GM19351 (cell line): ENCODE data around the gene CRTAP.
"Not testable (repeated sequence)": the region's sequence is repeated elsewhere in the genome, so short reads cannot be mapped to it uniquely, and the experiment has no call there.

Experiments
- ATAC-seq: cut with Tn5 transposase; IDR thresholded peaks from one replicate; pipeline ENCODE4 v1.9.1; 2021; ENCODE audit warnings: mild to moderate bottlenecking, moderate library complexity; ENCODE audit not compliant: unreplicated experiment

The CRTAP gene

GRCh38 chr3:33137691-33138090 lies 23.9 kb downstream of the CRTAP start:
- ATAC-seq = no peak

GRCh38 chr3:33139006-33139623 lies 25.3 kb downstream of the CRTAP start:
- peak; percentile 57 for ATAC-seq

- ATAC-seq = no peak
Observed at GRCh38 chr3:33139996-33140395, 26.2 kb downstream of the CRTAP start.

- no peak for ATAC-seq
Observed at GRCh38 chr3:33141006-33141405, 27.2 kb downstream of the CRTAP start.

- ATAC-seq = peak; percentile 61
Observed at GRCh38 chr3:33144433-33144832, 30.6 kb downstream of the CRTAP start.

GRCh38 chr3:33145221-33145900 lies 31.5 kb downstream of the CRTAP start:
- ATAC-seq = no peak

- no peak for ATAC-seq
Observed at GRCh38 chr3:33145901-33146580, 32.2 kb downstream of the CRTAP start.

- no peak for ATAC-seq
Observed at GRCh38 chr3:33146791-33147445, 33.1 kb downstream of the CRTAP start.

GRCh38 chr3:33149342-33149741 lies 35.5 kb downstream of the CRTAP start:
- no peak for ATAC-seq

GRCh38 chr3:33152363-33153360 lies 38.8 kb downstream of the CRTAP start:
- no peak for ATAC-seq

- no peak for ATAC-seq
Observed at GRCh38 chr3:33153782-33154181, 40.0 kb downstream of the CRTAP start.

GRCh38 chr3:33155301-33155700 lies 41.5 kb downstream of the CRTAP start:
- ATAC-seq = no peak

- ATAC-seq = no peak
Observed at GRCh38 chr3:33159234-33159633, 45.4 kb downstream of the CRTAP start.

- ATAC-seq = no peak
Observed at GRCh38 chr3:33159981-33160380, 46.2 kb downstream of the CRTAP start.

GRCh38 chr3:33162621-33163020 lies 48.8 kb downstream of the CRTAP start:
- ATAC-seq = not testable (repeated sequence)

- no peak for ATAC-seq
Observed at GRCh38 chr3:33165372-33165771, 51.6 kb downstream of the CRTAP start.

GRCh38 chr3:33166095-33166494 lies 52.3 kb downstream of the CRTAP start:
- no peak for ATAC-seq

- ATAC-seq = no peak
Observed at GRCh38 chr3:33167284-33167683, 53.5 kb downstream of the CRTAP start.

GRCh38 chr3:33167716-33168336 lies 54.0 kb downstream of the CRTAP start:
- no peak for ATAC-seq

GRCh38 chr3:33170531-33170930 lies 56.7 kb downstream of the CRTAP start:
- ATAC-seq = no peak
